Retina (tissue), 1 donor: Measurements from ENCODE around the gene MPRIP.
"Not testable (repeated sequence)": the region's sequence is repeated elsewhere in the genome, so short reads cannot be mapped to it uniquely, and the experiment has no call there.

Experiments used
- DNase-seq: peaks from one replicate; pipeline ENCODE4 v3.0.0-alpha.2; 2016

MPRIP gene, protein sequence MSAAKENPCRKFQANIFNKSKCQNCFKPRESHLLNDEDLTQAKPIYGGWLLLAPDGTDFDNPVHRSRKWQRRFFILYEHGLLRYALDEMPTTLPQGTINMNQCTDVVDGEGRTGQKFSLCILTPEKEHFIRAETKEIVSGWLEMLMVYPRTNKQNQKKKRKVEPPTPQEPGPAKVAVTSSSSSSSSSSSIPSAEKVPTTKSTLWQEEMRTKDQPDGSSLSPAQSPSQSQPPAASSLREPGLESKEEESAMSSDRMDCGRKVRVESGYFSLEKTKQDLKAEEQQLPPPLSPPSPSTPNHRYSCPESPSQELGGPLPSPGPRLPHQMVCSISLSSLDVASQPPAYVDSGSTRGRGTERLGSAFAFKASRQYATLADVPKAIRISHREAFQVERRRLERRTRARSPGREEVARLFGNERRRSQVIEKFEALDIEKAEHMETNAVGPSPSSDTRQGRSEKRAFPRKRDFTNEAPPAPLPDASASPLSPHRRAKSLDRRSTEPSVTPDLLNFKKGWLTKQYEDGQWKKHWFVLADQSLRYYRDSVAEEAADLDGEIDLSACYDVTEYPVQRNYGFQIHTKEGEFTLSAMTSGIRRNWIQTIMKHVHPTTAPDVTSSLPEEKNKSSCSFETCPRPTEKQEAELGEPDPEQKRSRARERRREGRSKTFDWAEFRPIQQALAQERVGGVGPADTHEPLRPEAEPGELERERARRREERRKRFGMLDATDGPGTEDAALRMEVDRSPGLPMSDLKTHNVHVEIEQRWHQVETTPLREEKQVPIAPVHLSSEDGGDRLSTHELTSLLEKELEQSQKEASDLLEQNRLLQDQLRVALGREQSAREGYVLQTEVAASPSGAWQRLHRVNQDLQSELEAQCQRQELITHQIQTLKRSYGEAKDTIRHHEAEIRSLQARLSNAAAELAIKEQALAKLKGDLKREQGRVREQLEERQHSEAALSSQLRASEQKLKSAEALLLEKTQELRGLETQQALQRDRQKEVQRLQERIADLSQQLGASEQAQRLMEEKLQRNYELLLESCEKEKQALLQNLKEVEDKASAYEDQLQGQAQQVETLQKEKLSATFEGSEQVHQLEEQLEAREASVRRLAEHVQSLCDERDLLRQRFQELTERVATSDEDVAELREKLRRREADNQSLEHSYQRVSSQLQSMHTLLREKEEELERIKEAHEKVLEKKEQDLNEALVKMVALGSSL (N-terminal part only)

DNA sequence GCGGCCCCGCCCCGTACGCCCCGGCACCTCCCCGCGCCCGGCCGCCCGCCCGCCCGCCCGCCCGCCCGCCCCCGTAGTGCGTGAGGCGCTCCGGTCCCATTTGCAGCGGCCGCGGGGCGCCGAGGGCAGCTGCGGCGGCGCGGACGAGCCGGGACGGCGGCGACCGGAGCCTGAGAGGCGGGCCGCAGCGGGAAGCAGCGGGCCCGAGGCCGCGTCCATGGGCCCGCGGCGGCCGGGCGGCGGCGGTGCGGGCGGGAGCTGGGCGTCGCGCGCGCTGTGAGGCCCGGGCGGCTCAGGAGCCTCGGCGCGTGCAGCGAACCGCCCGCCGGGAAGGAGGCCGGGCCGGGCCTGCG lies at the start of gene MPRIP:
Gene MPRIP (plus strand): TSS at position 74 of the 353 bp plus-strand sequence. CDS start 392 bp downstream, outside the sequence.
- no peak for DNase-seq

DNA sequence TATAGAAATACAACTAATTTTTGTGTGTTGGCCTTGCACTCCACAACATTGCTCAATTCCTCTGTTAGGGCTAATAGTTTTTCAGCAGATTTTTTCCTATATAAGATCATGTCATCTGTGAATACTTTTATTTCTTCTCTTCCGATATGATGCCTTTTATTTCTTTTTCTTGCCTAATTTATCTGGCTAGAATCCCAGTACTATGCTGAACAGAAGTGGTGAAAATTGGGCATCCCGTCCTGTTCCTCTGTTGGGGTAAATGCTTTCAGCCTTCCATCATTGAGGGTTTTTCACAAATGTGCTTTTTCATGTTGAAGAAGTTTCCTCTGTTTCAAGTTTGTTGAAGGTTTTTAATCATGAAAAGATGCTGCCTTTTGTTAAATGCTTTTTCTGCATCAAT lies 47.6 kb upstream of the MPRIP start:
- no peak for DNase-seq

DNA sequence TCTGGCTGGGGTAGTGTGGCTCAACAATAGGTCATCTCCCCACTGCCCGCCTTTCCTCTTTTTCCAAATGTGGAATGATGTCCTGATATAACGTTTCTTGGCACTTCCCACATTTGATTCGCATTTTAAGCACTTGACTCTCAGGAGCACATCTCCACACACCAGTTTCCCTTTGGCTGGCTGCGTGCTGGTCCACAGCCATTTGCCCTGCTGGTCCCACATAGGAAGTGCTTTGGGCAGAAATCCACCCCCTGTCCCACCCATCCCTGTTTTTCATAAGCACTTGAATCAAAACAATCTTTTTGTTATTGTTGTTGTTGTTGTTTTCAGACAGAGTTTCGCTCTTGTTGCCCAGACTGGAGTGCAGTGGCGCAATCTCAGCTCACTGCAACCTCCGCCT lies 46.3 kb upstream of the MPRIP start:
- DNase-seq, result no peak

DNA sequence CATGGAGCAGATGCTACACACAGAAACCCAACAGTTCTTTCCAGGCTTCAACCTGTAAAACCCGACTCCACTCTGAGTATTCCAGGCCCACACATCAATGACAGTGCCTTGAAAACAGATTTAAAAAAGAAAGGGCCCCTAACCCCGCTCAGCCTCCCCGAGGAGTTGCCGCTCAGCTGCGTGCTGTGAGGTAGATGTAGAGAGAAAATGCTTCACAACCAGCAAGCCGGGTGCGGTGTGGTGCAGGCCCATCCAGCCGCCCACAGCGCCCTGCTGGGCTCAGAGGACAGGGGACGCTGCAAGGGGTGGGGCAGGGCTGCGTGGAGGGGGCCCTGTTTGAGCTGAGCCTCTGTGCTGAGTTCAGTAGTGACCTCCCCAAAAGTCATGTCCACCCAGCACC lies 45.5 kb upstream of the MPRIP start:
- not testable (repeated sequence) for DNase-seq

DNA sequence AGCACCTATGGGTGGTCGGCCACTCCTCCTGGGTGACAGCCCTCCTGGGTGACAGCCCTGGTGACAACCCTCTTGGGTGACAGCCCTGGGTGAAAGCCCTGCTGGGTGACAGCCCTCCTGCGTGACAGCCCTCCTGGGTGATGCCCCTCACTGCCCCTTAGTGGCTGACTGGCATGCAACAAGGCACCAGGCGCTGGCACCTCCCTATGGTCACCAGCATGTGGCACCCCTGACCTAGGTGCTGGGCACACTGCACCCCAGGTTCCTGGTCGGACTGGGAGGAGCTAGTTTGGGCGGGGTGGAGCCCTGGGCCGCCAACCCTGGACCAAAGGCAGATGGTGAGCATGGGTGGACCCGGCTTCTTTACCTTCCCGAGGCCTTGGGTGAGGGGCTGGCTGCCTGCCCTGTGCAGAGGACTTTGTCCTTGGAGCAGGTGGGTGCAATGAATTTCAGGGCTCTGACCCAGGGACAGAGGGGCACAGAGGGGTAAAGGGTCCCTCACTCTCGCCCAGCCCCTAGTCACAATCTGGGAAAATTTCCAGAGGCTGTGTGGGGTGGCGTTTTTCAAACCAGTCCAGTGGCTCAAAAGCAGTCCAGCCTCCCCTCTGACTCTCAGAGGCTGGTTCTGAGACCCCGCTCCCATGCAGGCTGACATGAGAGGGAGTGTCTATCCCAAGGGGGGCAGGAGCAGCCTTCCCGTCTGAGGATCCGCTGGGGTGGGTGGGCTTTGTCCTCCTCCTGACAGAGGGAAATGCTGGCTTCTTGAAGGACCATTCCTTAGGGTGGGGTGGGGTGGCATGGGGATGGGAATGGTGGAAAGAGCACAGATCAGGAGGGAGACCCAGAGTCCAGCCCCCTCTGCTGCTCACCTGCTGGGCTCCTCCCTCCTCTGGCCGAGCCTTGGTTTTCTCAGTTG lies 44.5 kb upstream of the MPRIP start:
- DNase-seq, result no peak

DNA sequence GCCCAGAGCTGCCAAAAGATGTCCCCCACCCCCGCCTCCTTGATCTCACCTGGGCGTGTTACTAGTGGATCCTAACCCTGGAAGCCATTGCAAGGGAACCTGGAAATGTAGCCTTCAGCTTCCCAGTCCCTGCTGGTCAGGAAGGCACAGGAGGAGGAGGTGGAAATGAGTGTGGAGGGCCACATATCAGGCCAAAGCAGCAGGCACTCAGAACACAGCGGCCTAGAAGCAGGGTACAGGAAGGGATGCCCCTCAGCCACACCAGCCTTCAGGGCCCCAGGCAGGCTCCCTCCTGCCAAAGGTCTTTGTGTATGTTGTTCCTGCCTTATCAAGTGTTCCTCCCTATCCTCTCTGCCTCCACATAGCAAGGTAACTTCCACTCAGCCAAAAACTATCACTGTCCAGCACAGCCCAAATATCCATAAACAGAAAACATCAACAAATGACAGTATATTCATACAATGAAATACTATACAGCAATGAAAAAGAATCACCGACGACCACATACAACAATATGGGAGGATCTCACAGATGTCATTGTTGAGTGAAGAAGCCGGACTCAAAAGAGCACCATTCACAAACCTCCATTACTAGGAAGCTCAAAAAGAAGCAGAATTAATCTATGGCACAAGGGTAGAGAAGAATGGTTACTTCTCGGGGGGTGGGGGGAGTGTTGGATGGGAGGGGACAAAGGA lies 42.2 kb upstream of the MPRIP start:
- no peak for DNase-seq

- no peak for DNase-seq
Observed at GRCh38 chr17:17001076-17001777, 41.0 kb upstream of the MPRIP start.

GRCh38 chr17:17001874-17002520 lies 40.3 kb upstream of the MPRIP start:
- DNase-seq, result peak; percentile 87

DNA sequence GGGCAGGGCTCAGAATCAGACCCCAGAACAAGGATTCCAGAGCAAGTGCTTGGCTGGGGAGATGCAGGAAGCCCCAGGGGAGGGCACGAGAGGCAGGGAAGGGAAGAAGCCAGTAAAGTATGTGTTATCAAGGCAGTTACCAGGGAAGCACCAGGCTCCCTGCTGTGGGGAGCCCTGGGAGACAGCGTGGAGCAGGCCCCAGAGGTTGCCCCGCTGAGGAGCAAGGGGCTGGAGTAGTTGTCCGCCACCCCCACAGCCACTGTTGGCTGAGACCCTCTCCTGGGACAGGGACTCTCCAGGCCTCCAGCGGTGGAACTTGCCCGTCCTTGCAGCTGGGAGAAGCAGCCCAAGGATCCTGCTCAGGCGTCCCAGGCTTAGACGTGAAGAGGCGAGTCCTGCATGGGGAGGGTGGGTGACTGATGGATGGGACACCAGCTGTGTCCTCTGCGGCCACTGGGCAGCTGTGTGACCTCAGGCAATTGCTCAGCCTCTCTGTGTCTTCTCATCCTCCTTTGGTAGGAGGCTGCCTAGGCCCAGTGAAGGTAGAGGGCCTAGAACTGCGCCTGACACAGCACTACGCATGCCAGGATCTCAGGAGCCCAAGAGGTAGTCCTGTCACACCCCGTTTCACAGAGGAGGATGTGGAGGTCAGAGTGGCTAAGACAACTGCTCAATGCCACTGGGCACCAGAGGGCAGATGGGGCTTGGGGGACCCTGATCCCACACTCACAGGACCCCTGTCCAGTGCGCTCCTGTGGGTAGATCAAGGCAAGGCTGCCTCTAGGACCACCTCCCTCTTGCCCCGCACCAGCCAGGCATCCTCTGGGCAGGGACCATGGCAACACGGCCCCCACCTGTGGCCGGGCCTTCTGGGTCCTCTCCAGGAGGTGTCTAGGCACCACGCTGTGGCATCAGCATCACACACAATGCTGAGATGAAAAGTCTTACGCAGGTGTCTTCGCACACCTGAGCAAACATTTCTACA lies 39.2 kb upstream of the MPRIP start:
- not testable (repeated sequence) for DNase-seq

DNA sequence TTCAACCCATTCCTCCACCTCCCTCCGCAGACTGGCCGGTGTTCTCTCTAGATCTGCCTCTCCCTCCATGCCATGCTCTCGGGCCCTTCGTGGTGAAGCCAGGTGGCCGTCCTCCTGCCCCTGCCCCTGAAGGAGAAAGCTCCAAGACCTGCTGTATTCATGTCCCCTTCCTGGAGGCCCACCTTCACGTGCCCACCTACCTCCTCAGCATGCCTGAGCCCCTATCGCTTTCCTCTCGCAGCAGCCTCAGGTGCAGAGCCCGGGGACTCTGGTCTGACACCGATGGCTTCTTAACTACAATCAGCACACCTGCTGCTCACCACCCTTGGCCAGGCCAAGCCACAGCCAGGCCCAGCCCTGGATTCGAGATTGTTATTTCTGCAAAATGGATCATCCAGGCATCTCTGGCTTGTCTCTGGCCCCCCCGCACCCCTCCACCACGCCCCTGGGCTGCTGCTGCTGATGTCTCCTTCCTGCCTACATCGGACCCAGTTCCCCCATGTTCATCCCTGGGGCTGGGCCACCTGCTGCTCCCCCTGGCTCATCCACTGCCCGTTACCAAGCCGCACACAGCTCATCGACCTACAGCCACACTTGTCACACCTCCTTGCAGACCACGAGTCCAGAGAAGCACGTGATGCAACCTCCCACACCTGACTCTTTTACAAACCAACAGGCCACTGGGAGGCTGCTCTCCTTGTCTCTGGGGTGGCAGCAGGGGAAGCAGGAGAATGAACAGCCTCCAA lies 37.8 kb upstream of the MPRIP start:
- DNase-seq, result no peak

- not testable (repeated sequence) for DNase-seq
Observed at GRCh38 chr17:17004997-17005614, 37.2 kb upstream of the MPRIP start.

- DNase-seq, result not testable (repeated sequence)
Observed at GRCh38 chr17:17007891-17008290, 34.4 kb upstream of the MPRIP start.

- not testable (repeated sequence) for DNase-seq
Observed at GRCh38 chr17:17008621-17009397, 33.4 kb upstream of the MPRIP start.

GRCh38 chr17:17009972-17010371 lies 32.3 kb upstream of the MPRIP start:
- DNase-seq, result not testable (repeated sequence)

DNA sequence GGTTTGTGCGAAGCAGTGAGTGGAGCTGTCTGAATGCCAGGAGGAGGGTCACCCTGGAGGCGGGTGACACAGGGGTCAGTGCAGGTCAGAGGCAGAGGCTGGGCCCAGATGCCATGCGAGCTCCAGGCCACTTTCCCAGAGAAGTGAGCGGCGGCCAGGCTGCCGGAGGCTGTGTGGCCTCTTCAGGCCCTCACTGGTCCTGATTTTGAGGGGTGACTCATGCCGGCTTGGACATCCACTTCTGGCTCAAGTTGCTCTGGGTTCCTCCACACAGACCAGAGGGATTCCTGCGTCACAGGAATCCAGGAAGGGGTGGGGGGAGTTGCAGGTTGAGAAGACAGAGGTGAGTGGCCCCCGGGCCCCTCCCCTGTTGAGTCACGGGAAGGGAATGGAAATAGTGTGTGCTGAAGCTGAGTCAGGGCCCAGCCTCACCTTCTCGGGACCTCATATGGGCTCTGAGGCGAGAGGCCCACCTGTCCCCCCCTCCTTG lies 31.7 kb upstream of the MPRIP start:
- DNase-seq, result not testable (repeated sequence)

- DNase-seq, result not testable (repeated sequence)
Observed at GRCh38 chr17:17011043-17011907, 31.0 kb upstream of the MPRIP start.
